HCT116 (cell line): ENCODE data around the gene DPF3. TPM values are rescaled to one million over a fixed set of nuclear protein-coding genes. Genes with fewer than 3 reads are reported as not detected.

Experiments used
- ATAC-seq: fragments of 200-7000 bp; cut with Tn5 transposase; 2 replicates; pipeline ENCODE4 v1.9.1; 2020; ENCODE audit warnings: mild to moderate bottlenecking, moderate library complexity
- BruUV-seq: library from RNA; stranded (reverse); fragments of 400-500 nt; replicated peaks from 2 replicates; lab custom pipeline; 2021; lab: Mats Ljungman, UMichigan
- CTCF ChIA-PET: fragments of 300-600 bp; sonication (Branson Sonifier 250); formaldehyde crosslinking; loops from one replicate; lab custom pipeline; 2021; ENCODE audit warnings: antibody characterized with exemption; lab: Charles Lee
- POLR2A ChIA-PET: fragments of 300-600, 350-600 bp; sonication (Branson Sonifier 250); formaldehyde crosslinking; loops from one replicate; lab custom pipeline; 2021; ENCODE audit warnings: antibody characterized with exemption; lab: Charles Lee
- RAD21 ChIA-PET, 2 experiments: fragments of 300-600 bp; sonication (Branson Sonifier 250); formaldehyde crosslinking; loops; one replicate each; lab custom pipeline; 2023; ENCODE audit warnings: low total read pairs in 2 of 2; ENCODE audit not compliant: uncharacterized antibody in 2 of 2, unreplicated experiment in 2 of 2, low non-redundant PET in 1 of 2; lab: Charles Lee
- DNase-seq: peaks from one replicate; pipeline ENCODE4 v3.0.0-alpha.2; 2010; ENCODE audit warnings: low read depth, low spot score
- H2AFZ ChIP-seq: fragments of 200-600 bp; shearing (Covaris generic), sonication (generic); 2 replicates; pipeline ENCODE4 v1.6.1; 2017; ENCODE audit warnings: low read depth, mixed run types, mixed read lengths, antibody characterized with exemption, low read length; ENCODE audit not compliant: poor library complexity, severe bottlenecking
- H3K27ac ChIP-seq: 2 replicates; pipeline ENCODE4 v1.5.1; 2012; ENCODE audit warnings: low read depth, low read length
- H3K27me3 ChIP-seq: fragments of 200-600 bp; sonication (generic); 2 replicates; pipeline ENCODE4 v1.6.1; 2016; ENCODE audit warnings: mixed run types, low read length, mixed read lengths; ENCODE audit not compliant: insufficient read depth
- H3K36me3 ChIP-seq, 2 experiments: fragments of 200-500 bp in 1 of 2; fragments of 200-600 bp in 1 of 2; sonication (Bioruptor generic) in 1 of 2; sonication (generic) in 1 of 2; 2 replicates each; pipeline versions ENCODE4 v1.5.1 to v1.6.1; 2014 to 2016; ENCODE audit warnings: low read length in 2 of 2, inconsistent platforms in 1 of 2, mixed read lengths in 1 of 2, mixed run types in 1 of 2; ENCODE audit not compliant: insufficient read depth in 2 of 2, control insufficient read depth in 1 of 2
- H3K4me1 ChIP-seq, 2 experiments: fragments of 200-600 bp in 1 of 2; sonication (generic) in 1 of 2; 2 replicates each; pipeline versions ENCODE4 v1.5.1 to v1.6.1; 2012 to 2017; ENCODE audit warnings: low read length in 2 of 2, inconsistent platforms in 1 of 2, mild to moderate bottlenecking in 1 of 2, mixed read lengths in 1 of 2, mixed run types in 1 of 2, moderate library complexity in 1 of 2; ENCODE audit not compliant: insufficient read depth in 2 of 2, control insufficient read depth in 1 of 2
- H3K4me2 ChIP-seq: fragments of 200-600 bp; sonication (generic); 2 replicates; pipeline ENCODE4 v1.6.1; 2017; ENCODE audit warnings: mixed run types, low read length, mixed read lengths
- H3K4me3 ChIP-seq, 2 experiments: fragments of 200-600 bp in 1 of 2; sonication (generic) in 1 of 2; replicated peaks in 1 of 2; 2 replicates each; pipeline ENCODE4 v1.5.1; 2011 to 2016; ENCODE audit warnings: low read length in 2 of 2, control low read depth in 1 of 2, low read depth in 1 of 2, mild to moderate bottlenecking in 1 of 2, mixed read lengths in 1 of 2, mixed run types in 1 of 2
- H3K79me2 ChIP-seq: fragments of 200-600 bp; sonication (generic); 2 replicates; pipeline ENCODE4 v1.6.1; 2017; ENCODE audit warnings: mild to moderate bottlenecking, mixed run types, low read length, moderate library complexity, mixed read lengths; ENCODE audit not compliant: insufficient read depth
- H3K9ac ChIP-seq: fragments of 200-600 bp; sonication (generic); 2 replicates; pipeline ENCODE4 v1.6.1; 2016; ENCODE audit warnings: low read length, mixed read lengths
- H3K9me2 ChIP-seq: fragments of 200-600 bp; sonication (generic), shearing (Covaris generic); 2 replicates; pipeline ENCODE4 v1.6.1; 2017; ENCODE audit warnings: mixed run types, mild to moderate bottlenecking, moderate library complexity; ENCODE audit not compliant: insufficient read depth
- H3K9me3 ChIP-seq, 2 experiments: fragments of 200-500 bp in 1 of 2; fragments of 200-600 bp in 1 of 2; sonication (Bioruptor generic) in 1 of 2; sonication (generic) in 1 of 2; 2 replicates each; pipeline ENCODE4 v1.6.1; 2014 to 2017; ENCODE audit warnings: low read length in 2 of 2, mixed read lengths in 2 of 2, inconsistent platforms in 1 of 2, low read depth in 1 of 2, mild to moderate bottlenecking in 1 of 2, mixed run types in 1 of 2, moderate library complexity in 1 of 2; ENCODE audit not compliant: control insufficient read depth in 1 of 2, insufficient read depth in 1 of 2
- H4K20me1 ChIP-seq: fragments of 200-600 bp; sonication (generic), shearing (Covaris generic); 2 replicates; pipeline ENCODE4 v1.6.1; 2017; ENCODE audit warnings: mixed run types, mild to moderate bottlenecking, moderate library complexity; ENCODE audit not compliant: insufficient read depth
- CBX3 ChIP-seq: IDR thresholded peaks from 2 replicates; pipeline ENCODE4 v1.6.1; 2012; ENCODE audit warnings: low read depth
- POLR2AphosphoS5 ChIP-seq: IDR thresholded peaks from 2 replicates; pipeline ENCODE4 v1.6.1; 2011; ENCODE audit warnings: mild to moderate bottlenecking, low read depth, low read length, moderate library complexity
- SIN3A ChIP-seq: IDR thresholded peaks from 2 replicates; pipeline ENCODE4 v1.6.1; 2012; ENCODE audit warnings: low read depth
- SP1 ChIP-seq: IDR thresholded peaks from 2 replicates; pipeline ENCODE4 v1.6.1; 2012; ENCODE audit warnings: low read depth
- ZNF274 ChIP-seq: fragments of 200-500 bp; sonication (Bioruptor generic); IDR thresholded peaks from 2 replicates; pipeline ENCODE4 v1.6.1; 2014; ENCODE audit warnings: mild to moderate bottlenecking, low read depth, low read length, inconsistent platforms
- intact Hi-C: fragments of 100-400 bp; cut with micrococcal nuclease; formaldehyde crosslinking; loops from 2 replicates; pipeline ENCODE4 v1.10.0; 2022
- total RNA-seq: library from RNA; stranded (reverse); gene quantifications from one replicate; pipeline ENCODE4 v1.2.1, GENCODE V29; 2021; ENCODE audit not compliant: unreplicated experiment
- TF ChIP-seq, protein P1 (sequence below): IDR thresholded peaks from 2 replicates; pipeline ENCODE4 v1.6.1; 2011; ENCODE audit warnings: mild to moderate bottlenecking, low read length, moderate library complexity; ENCODE audit not compliant: insufficient replicate concordance; ENCODE audit errors: extremely low read depth

The DPF3 gene
- total RNA-seq, 1 experiment from 2014 or later: 0.27 TPM

DNA sequence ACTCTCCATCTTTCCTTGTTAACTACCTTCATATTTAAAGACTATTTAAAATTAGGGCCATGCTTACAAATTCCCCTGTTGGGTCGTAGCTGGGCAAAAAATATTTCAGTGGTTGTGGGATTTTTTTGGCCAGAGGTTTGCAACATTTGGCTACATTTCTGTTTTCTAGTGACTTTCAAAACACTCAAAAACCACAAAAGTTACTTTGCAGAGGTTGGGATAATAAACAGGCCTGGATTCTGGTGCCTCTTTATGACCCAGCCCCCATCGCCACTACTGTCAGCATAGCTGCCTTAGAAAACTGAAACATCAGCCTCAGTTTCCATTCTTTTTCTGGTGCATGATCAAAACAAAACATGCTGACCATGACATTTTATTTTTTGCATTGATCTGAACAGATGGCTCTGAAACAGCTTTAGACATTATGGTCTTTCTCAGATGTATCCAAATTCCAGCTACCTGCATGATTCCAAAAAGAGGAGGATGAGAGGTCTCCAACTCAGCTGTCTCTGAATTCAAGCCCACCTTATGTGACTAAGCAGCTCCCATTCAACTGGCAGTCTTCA is 5.2 kb downstream of the DPF3 start:
- BruUV-seq: no TSS peak
- CTCF ChIA-PET: interaction anchor here (1.6 kb wide), 1 partner anchor 375 kb away, joined by 5 read pairs; no protein-coding TSS in a partner anchor
- H2AFZ ChIP-seq: no peak overlapping the region

DNA sequence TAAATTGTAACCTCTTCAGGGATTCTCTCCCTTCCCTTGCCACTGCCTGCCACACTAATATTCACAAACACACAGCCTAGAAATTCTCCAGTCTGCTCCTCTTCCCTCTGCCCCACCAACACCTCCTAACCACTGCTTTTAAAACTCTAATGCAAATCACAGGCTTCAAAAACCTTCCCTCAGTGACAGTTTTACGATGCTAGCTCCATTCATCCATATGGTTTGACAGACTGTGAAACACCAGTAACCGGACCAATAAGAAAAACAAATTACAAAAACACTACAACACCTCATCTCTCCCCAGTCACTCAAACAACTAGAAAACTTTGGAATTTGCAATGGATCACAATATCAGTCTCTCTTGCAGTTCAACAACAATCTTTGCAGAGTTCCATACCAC is 5.7 kb downstream of the DPF3 start:
- POLR2A ChIA-PET: no interaction called here
- BruUV-seq: no TSS peak

More for the DNA sequence above, 5.2 kb downstream of the DPF3 start:
- no peak overlapping the region for H3K4me2 ChIP-seq
- RAD21 ChIA-PET: no interaction called here
- DNase-seq: no peak
- TF ChIP-seq SP1: no peak
- TF ChIP-seq ZNF274: no peak
- TF ChIP-seq POLR2AphosphoS5: no peak
- no peak for TF ChIP-seq CBX3
- TF ChIP-seq, protein P1, sequence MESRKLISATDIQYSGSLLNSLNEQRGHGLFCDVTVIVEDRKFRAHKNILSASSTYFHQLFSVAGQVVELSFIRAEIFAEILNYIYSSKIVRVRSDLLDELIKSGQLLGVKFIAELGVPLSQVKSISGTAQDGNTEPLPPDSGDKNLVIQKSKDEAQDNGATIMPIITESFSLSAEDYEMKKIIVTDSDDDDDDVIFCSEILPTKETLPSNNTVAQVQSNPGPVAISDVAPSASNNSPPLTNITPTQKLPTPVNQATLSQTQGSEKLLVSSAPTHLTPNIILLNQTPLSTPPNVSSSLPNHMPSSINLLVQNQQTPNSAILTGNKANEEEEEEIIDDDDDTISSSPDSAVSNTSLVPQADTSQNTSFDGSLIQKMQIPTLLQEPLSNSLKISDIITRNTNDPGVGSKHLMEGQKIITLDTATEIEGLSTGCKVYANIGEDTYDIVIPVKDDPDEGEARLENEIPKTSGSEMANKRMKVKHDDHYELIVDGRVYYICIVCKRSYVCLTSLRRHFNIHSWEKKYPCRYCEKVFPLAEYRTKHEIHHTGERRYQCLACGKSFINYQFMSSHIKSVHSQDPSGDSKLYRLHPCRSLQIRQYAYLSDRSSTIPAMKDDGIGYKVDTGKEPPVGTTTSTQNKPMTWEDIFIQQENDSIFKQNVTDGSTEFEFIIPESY: no peak
- TF ChIP-seq, all 23 proteins: peak for 0
- peaks cover 0 to 10% of the 10 kb centered on the region in 2 experiments; a peak in 2 of 4 replicates for H3K4me1 ChIP-seq
- peaks cover 12% of the 10 kb centered on the region; the same call in 1 of the 2 replicates for H3K27me3 ChIP-seq
- H3K4me3 ChIP-seq: no peak overlapping the region
- H3K9me3 ChIP-seq: no peaks in the 10 kb centered on the region
- H3K9me2 ChIP-seq: no peaks in the 10 kb centered on the region
- ATAC-seq: no peak
- no peaks in the 10 kb centered on the region for H3K36me3 ChIP-seq
- H3K27ac ChIP-seq: no peak overlapping the region
- POLR2A ChIA-PET: no interaction called here
- no peak overlapping the region for H3K9ac ChIP-seq
- intact Hi-C loops: no loop called here
- H4K20me1 ChIP-seq: no peaks in the 10 kb centered on the region
- H3K79me2 ChIP-seq: no peaks in the 10 kb centered on the region

More for the DNA sequence above, 5.7 kb downstream of the DPF3 start:
- intact Hi-C loops: no loop called here
- no peak overlapping the region for H3K9ac ChIP-seq
- no peak overlapping the region for H3K4me2 ChIP-seq
- RAD21 ChIA-PET: no interaction called here
- no peak overlapping the region for H3K27ac ChIP-seq
- DNase-seq (no peak), ATAC-seq (no peak)
- CTCF ChIA-PET: interaction anchor here (1.6 kb wide), 1 partner anchor 374 kb away, joined by 5 read pairs; no protein-coding TSS in a partner anchor
- H3K79me2 ChIP-seq: no peaks in the 10 kb centered on the region
- H3K4me1 ChIP-seq: peaks cover 0 to 10% of the 10 kb centered on the region in 2 experiments; a peak in 2 of 4 replicates
- no peaks in the 10 kb centered on the region for H3K36me3 ChIP-seq
- H3K9me2 ChIP-seq: no peaks in the 10 kb centered on the region
- H3K27me3 ChIP-seq: peaks cover 12% of the 10 kb centered on the region; the same call in 1 of the 2 replicates
- no peak for TF ChIP-seq SIN3A
- H3K9me3 ChIP-seq: no peaks in the 10 kb centered on the region
- no peaks in the 10 kb centered on the region for H4K20me1 ChIP-seq
- H2AFZ ChIP-seq: no peak overlapping the region
- no peak overlapping the region for H3K4me3 ChIP-seq
